Measurements from ENCODE around the gene ACSM5.

DNA sequence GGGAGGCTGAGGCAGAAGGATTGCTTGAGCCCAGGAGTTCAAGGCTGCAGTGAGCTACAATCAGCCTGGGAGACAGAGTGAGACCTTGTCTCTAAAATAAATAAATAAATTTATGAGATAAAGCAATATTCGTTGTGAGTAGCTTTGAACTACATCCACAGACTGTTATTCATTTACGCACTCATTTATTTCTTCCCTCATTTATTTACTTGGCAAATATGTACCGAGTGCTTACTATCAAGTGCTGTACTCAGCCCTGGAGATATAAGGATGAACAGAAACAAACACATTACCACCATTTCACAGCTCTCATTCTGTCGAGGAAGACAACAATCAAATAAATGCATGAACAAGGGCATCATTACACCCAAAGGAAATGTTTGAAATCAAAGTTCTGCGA lies 32.2 kb upstream of the ACSM5 start:
- TF ChIP-seq, protein P1, sequence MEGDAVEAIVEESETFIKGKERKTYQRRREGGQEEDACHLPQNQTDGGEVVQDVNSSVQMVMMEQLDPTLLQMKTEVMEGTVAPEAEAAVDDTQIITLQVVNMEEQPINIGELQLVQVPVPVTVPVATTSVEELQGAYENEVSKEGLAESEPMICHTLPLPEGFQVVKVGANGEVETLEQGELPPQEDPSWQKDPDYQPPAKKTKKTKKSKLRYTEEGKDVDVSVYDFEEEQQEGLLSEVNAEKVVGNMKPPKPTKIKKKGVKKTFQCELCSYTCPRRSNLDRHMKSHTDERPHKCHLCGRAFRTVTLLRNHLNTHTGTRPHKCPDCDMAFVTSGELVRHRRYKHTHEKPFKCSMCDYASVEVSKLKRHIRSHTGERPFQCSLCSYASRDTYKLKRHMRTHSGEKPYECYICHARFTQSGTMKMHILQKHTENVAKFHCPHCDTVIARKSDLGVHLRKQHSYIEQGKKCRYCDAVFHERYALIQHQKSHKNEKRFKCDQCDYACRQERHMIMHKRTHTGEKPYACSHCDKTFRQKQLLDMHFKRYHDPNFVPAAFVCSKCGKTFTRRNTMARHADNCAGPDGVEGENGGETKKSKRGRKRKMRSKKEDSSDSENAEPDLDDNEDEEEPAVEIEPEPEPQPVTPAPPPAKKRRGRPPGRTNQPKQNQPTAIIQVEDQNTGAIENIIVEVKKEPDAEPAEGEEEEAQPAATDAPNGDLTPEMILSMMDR (IDR thresholded peaks at IDR 0.05): no peak
- TF ChIP-seq POLR2A (IDR thresholded peaks at IDR 0.05): no peak

Data from Peyer's patch (tissue), 4 donors.